ENCODE results near the gene FDXR.

FDXR gene

DNA sequence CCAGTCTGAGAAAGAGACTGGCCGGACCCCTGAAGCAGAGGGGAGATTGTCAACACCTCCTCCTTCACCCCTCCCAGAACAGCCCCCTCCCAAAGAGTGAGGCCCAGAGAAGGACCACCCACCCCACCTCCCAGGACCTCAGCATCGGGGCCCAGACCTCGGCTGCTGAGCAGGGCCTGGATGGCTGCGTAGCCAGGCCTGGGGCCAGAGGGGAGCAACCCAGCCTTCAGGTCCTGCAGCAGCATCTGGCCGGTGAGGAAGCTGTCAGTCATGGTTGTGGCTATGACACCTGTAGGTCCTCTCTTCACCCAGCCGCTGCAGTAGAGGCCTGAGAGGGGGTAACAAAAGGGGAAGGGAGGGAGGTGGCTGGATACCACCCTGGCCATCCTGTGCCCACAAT is 9.9 kb downstream of the FDXR start:
- Histone ChIP-seq H3K27ac (no peak overlapping the region), H3K79me2 (ENCODE audit: insufficient read depth, low read depth) (no peaks in the 10 kb centered on the region), H3K4me1 (ENCODE audit: low read depth, poor library complexity, severe bottlenecking) (peaks cover 13% of the 10 kb centered on the region), H4K20me1 (ENCODE audit: insufficient read depth) (no peaks in the 10 kb centered on the region), H3K36me3 (ENCODE audit: insufficient read depth) (no peaks in the 10 kb centered on the region), H3K27me3 (ENCODE audit: insufficient read depth, low read depth) (peaks cover 37% of the 10 kb centered on the region), H3K4me3 (IDR thresholded peaks at IDR 0.05; ENCODE audit: insufficient read depth, low read depth, low read length) (no peak overlapping the region), H2AFZ (ENCODE audit: low read depth) (no peak overlapping the region), H3K9ac (no peak overlapping the region), H3K4me2 (no peak overlapping the region)
- no peak for TF ChIP-seq CTCF (conservative IDR thresholded peaks at IDR 0.05; ENCODE audit: low read depth, low read length)

DNA sequence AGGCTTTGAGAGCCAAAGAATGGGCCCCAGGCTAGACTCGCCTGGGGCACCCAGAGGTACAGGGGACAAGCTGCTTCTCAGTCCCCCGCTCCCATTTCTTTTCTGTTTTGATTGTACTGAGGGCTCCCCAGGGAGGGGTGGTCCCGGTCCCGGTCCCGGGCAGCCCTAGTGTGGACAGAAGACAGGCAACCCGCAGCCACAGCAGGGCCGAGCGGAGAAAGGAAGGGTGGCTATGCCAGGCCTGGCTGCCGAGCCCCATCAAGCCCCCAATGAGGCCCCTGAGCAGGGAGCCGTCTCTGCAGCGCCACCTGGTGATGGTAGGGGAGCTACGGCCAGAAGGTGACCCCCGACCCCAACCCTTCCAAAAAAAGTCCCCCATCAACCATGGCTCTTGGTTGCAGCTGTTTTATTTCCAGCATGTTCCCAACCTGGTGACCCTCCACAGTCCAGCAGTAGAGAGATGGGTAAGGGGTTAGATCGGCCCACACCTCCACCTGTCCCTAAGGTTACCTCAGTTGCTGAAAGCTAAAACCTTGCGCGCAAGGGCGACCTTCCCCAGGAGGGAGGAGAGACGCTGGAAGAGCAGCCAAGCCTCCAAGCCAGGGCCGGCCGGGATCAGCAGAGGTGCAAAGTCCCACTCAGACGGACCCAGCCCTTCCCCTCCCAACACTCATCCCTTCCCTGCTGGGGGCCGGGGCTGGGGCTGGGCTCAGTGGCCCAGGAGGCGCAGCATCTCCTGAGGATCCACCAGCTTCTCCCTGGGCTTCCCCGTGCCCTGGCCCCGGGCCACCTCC is 10.5 kb downstream of the FDXR start:
- Histone ChIP-seq H3K4me3 (IDR thresholded peaks at IDR 0.05; ENCODE audit: insufficient read depth, low read depth, low read length) (no peak overlapping the region), H3K79me2 (ENCODE audit: insufficient read depth, low read depth) (no peaks in the 10 kb centered on the region), H3K9ac (no peak overlapping the region), H3K4me1 (ENCODE audit: low read depth, poor library complexity, severe bottlenecking) (peaks cover 13% of the 10 kb centered on the region), H3K4me2 (peak overlapping the region; percentile 54), H3K36me3 (ENCODE audit: insufficient read depth) (no peaks in the 10 kb centered on the region), H3K27ac (no peak overlapping the region), H4K20me1 (ENCODE audit: insufficient read depth) (no peaks in the 10 kb centered on the region), H3K27me3 (ENCODE audit: insufficient read depth, low read depth) (peaks cover 41% of the 10 kb centered on the region), H2AFZ (ENCODE audit: low read depth) (no peak overlapping the region)
- peak; percentile 89 for TF ChIP-seq CTCF (conservative IDR thresholded peaks at IDR 0.05; ENCODE audit: low read depth, low read length)

GRCh38 chr17:74861662-74862107 is 11.1 kb downstream of the FDXR start:
- Histone ChIP-seq H3K27ac (no peak overlapping the region), H4K20me1 (ENCODE audit: insufficient read depth) (no peaks in the 10 kb centered on the region), H3K4me1 (ENCODE audit: low read depth, poor library complexity, severe bottlenecking) (peaks cover 13% of the 10 kb centered on the region), H3K36me3 (ENCODE audit: insufficient read depth) (no peaks in the 10 kb centered on the region), H2AFZ (ENCODE audit: low read depth) (no peak overlapping the region), H3K4me3 (IDR thresholded peaks at IDR 0.05; ENCODE audit: insufficient read depth, low read depth, low read length) (no peak overlapping the region), H3K4me2 (peak overlapping the region; percentile 54), H3K9ac (no peak overlapping the region), H3K79me2 (ENCODE audit: insufficient read depth, low read depth) (no peaks in the 10 kb centered on the region), H3K27me3 (ENCODE audit: insufficient read depth, low read depth) (peaks cover 45% of the 10 kb centered on the region)
- TF ChIP-seq CTCF (conservative IDR thresholded peaks at IDR 0.05; ENCODE audit: low read depth, low read length): no peak

DNA sequence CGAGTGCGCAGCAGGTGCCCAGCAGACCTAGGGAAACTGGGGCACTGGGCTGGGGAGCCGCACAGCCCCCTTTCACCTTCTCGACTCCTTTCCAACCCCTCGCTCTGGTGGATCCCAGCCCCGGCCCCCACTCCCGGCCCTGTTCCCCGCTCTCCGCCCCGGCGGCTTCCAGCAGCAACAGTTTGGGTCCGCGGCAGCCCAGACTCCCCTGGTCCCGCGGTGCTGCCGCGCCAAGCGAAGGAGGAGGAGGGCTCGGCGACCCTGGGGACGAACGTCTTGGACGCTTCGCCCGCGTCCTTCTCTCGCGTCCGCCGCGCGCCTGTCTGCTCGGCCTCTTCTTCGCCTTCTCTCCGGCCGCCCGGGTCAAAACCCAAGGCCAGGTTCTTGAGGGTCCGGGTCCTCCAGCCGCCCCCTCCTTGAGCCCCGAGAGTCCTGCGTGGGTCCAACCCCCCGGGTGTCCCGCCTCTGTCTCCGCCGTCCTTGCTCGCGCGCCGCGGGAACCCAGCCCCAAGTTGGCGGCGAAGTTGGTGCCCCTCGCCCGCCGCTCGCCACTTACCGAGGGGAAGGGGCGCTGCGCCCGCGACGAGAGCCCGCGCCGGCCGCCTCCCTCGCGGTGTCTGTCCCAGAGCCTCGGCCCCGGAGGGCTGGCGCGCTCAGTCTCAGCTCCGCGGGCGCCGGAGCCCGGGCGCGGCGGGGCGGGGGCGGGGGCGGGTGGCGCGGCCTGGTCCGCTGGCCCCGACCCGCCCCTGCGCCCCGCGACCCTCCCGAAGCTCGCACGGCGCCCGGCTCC is 11.7 kb downstream of the FDXR start:
- Histone ChIP-seq H3K79me2 (ENCODE audit: insufficient read depth, low read depth) (no peaks in the 10 kb centered on the region), H3K36me3 (ENCODE audit: insufficient read depth) (no peaks in the 10 kb centered on the region), H4K20me1 (ENCODE audit: insufficient read depth) (no peaks in the 10 kb centered on the region), H3K27ac (no peak overlapping the region), H3K4me2 (no peak overlapping the region), H3K9ac (no peak overlapping the region), H3K4me3 (IDR thresholded peaks at IDR 0.05; ENCODE audit: insufficient read depth, low read depth, low read length) (no peak overlapping the region), H3K4me1 (ENCODE audit: low read depth, poor library complexity, severe bottlenecking) (peaks cover 12% of the 10 kb centered on the region), H2AFZ (ENCODE audit: low read depth) (no peak overlapping the region), H3K27me3 (ENCODE audit: insufficient read depth, low read depth) (peaks cover 48% of the 10 kb centered on the region)
- no peak for TF ChIP-seq CTCF (conservative IDR thresholded peaks at IDR 0.05; ENCODE audit: low read depth, low read length)
